Dedifferentiated amniotic fluid mesenchymal stem cell (primary cell): ENCODE results near the gene MYF6.

Source experiments
- DNase-seq: peaks from one replicate; pipeline ENCODE4 v3.0.0-alpha.2; 2016; ENCODE audit errors: extremely low spot score

MYF6 gene

DNA sequence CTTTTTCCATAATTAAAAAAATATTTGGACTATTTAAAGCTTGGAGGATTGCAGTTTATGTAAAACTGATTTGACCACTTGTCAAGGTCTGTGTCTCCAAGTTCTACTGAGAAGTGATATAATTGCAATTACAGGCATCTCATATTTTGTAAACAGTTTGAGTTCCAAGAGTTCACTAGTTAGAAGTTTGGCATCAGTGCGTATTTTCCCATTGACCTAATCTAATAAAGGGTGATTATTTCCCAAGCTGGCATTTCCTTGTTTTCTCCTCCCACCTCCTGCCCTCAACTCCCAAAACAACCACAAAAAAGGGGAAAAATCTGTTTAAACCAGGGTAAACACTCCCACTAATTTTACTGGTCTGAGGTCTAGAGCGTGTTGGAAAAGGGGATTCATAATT, 3.0 kb upstream of the MYF6 start:
- DNase-seq, result no peak

DNA sequence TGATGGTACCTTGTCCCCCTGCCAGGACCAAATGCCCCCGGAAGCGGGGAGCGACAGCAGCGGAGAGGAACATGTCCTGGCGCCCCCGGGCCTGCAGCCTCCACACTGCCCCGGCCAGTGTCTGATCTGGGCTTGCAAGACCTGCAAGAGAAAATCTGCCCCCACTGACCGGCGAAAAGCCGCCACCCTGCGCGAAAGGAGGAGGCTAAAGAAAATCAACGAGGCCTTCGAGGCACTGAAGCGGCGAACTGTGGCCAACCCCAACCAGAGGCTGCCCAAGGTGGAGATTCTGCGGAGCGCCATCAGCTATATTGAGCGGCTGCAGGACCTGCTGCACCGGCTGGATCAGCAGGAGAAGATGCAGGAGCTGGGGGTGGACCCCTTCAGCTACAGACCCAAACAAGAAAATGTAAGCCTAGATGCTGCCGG, 410 bp downstream of the MYF6 start:
- DNase-seq, result no peak

DNA sequence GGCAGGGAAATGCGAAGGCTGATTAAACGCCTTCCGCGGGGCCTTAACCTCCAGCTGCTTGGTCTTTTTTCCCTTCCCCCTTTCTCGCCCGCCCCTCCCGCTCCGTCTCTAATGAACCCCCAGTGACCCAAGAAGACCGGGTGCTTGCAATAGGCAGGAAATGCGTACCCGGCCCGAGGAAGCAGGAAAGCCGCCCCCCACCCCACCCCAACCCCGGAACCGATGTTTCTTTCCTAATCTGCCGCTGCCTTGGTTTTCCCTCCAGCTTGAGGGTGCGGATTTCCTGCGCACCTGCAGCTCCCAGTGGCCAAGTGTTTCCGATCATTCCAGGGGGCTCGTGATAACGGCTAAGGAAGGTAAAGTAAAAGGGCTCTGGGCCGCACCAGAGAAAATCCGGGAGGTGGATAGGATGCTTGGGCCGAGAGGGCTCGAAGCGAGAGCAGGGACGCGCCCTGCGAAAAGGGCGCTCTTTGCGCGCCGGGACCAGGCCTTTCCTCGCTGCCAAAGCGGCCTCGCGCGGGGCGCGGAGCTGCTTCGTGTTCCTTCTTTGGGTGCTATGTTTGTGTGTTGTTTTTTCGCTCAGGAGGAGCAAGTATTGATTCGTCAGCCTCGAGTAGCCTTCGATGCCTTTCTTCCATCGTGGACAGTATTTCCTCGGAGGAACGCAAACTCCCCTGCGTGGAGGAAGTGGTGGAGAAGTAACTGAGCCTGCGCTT, 983 bp downstream of the MYF6 start:
- DNase-seq, result no peak

DNA sequence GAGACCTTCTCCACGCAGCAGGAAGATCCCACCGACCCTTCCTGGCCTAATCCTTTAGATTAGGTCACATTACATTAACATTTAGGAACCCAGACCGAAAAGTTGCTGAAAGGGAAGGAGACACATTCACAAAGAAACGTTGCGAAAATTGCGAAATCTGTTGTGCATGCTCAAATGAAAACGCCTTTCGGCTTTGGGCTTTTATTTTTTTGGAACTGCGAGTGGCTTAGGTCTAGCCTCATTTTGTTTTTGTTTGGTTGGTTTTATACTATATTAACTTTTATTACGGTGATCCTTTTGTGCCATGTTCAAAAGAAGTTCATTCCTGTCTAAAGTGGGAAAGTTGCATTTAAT, 1.5 kb downstream of the MYF6 start:
- no peak for DNase-seq

DNA sequence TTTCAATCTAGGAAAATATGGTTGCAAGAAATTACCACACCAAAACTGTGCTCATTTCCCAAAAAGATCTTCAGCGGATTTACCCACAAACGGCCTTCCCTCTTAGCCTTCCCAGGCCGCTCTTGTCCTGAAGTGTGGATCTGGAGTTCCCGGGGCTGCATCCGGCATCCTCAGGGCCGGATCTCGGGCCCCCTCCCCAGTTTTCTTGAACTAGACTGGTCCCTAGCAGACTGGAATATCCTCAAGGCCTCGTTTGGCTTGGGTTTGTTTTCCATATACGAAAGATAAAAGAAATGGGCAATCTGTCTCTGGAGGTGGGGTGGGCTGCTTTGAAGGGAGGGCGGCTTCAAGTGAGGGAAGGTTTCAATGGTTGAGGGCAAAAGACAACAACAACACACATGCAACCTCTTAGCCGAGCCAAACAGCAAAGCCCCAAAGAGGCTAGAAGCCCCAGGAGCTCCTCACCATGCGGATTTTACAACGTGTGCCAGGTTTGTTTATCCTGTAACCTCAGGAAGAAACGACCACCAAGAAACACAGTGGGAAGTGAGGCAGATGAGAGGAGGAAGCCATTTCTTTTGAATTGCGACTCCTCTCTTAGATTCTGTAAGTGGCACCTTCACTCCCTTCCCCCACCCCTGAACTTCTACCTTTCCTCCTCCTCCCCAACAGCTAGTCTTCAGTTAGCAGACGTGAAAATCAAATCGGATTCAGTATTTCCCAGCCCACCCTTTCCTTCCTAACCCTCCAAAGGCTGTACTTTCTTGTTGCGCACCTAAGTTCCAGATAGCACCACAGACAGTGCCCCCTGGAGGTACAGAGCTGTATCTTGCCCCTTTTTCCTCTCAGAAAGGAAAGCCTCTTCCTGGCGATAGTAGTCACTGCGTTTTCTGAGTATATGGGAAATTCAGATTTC, 2.6 kb downstream of the MYF6 start:
- DNase-seq, result no peak

DNA sequence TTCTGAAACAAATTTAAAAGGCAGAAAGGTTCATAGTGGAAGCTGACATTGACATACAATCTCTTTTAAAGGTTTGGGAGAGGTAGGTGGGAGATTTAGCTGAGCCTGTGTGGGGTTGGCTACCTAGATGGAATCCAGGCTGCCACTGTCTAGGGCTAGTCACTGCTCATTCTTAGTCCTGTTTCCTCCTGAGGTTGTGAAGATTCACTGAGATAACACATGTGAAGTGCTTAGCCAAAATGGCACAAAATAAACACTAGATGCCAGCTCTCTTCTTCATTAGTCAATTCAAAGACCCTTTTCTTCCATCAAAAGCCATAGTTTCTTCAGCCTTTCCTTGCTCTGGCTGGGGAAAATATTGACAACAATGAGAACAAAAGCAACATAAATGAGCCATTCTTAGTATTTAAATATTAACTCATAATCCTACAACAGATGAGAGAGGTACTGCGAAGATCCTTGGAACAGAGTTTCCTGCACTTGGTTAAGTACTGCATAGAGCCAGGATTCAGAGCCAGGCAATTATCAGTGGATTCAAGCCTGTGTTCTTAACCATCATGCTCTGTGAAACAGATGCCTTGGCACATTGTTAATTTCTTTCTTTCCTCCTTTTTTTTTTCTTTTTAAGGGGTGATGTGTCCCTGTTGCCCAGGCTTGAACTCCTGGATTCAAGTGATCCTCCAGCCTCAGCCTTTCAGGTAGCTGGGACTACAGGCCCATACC, 3.5 kb downstream of the MYF6 start:
- no peak for DNase-seq

DNA sequence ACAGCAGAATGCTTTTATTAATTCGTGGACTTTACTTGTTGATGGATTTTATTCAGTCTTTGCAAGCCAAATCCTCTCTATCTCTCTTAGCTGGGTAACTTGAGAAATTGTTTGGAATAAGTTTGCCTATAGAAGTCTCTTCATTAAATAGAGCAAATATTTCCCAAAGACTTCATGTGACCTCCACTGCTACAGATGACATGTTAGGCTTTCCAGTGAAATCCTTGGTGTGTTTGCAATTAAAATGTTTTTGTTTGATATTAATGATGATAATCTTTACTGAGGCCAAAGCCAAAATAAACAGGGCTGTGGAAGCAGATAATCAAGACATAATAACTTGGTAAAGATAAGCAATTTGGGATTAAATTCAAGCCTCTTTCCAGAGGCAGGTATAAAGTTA, 4.4 kb downstream of the MYF6 start:
- no peak for DNase-seq

DNA sequence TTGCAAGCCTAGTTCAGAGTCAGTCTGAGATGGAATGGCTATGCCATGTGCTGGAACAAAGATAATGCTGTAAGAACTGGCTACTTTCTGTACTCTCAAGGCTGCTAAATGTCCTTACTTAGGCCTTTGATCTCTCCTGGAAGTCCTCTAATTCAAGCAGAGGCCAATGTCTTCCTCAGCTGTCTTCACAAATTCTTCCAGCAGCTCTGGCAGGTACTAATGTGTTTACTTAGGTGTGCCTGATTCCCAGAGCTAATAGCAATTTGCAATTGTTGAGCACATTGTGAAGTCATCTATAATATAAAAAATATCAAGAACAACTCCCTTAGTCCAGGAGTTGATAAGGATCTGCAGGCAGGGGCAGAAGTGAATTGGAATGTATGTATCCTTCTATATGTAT, 5.4 kb downstream of the MYF6 start:
- DNase-seq, result no peak

DNA sequence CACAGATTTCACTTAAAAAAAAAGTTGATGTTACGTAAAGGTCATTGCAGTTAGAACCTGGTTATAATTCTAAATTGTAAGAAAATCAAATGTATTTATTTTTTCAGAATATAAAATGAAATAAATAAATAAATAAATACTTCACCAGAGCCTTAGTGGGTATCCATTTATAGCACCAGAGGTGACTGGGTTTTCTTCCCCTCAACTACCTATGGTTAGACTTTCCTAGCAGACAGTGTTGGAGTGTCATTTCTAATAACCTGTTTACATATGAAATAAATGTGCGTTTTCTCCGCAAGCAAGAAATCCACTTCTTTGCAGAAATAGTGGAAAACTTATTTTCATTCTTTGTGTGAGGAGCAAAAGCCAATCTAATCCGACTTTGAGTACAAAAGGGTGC, 6.0 kb downstream of the MYF6 start:
- DNase-seq, result no peak

DNA sequence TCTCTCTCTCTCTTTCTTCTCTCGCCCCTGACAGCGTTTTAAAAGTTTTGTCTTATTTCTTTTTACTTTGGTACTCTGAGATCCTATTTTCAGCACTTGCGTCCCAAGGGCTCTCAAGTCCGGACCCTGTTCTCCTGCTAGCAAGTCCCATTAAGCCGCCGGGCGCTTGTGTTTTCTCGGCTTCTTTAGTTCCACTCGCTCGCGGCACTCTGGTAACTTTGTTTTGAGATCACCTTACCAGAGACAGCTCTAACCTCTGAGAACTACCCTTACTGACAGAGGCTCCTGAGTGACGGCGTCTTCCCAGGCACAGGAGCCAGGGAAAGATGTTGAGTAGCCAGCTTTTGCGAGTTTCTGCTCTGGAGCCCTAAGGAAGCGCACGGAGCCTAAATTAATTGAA, 6.6 kb downstream of the MYF6 start:
- DNase-seq, result no peak

DNA sequence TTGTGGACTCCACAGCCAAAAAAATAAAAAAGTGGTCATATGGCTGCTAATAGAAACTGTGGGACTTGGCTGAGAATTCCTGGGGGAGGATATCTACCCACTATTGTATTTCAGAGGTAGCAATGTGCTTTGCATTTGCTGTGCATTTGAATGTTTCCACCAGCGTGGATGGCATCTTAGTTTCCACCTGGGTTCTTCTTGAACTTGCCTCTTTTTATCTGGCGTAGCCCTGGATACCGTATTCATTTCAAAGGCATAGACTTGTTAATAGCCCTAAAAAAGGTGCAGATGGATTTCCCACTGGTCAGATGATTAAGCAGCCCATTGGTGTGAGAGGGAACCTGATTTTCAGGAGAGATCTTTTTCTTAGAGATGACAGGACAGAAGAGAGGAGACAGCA, 7.4 kb downstream of the MYF6 start:
- DNase-seq, result no peak

DNA sequence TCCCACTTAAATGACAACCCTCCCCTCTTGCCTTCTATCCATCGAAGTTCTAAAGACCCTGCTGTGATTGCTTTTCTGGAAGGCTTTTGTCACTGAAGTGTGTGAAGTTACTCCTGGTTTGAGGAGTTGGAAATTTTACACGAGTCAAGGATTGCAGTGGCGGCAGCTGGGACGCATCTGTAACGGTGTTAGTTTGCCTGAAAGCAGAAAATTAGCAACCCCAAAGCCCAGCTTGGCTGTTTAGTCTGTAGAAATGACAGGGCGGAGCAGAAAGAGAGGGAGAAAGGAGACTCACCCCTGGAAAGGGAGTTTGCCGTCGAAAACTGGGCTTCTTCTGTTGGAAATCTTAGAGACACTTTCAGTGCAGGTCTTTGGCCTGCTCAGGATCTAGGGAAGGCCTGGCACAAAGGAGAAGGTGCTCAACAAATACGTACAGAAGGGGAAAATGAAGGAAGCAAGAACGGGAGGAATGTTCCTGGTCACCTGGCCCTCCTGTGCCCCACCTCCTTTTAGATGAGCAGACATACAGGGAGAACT, 8.3 kb downstream of the MYF6 start:
- no peak for DNase-seq

DNA sequence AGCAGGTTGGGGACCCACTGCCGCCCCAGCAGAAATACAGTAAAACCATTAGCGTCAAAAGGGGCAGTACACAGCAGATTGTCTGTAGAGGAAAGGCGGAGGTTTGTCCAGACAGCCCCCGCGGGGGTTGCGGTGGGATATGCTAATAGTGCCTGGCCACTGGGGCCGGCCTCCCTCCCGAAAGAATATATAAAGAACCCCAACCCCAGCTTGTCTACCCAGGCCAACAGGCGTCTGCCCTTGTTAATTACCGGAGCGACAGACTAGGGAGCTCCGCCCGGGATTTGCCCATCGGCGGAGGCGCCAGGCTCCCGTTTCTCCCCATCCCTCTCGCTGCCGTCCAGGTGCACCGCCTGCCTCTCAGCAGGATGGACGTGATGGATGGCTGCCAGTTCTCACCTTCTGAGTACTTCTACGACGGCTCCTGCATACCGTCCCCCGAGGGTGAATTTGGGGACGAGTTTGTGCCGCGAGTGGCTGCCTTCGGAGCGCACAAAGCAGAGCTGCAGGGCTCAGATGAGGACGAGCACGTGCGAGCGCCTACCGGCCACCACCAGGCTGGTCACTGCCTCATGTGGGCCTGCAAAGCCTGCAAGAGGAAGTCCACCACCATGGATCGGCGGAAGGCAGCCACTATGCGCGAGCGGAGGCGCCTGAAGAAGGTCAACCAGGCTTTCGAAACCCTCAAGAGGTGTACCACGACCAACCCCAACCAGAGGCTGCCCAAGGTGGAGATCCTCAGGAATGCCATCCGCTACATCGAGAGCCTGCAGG, 9.4 kb downstream of the MYF6 start, which contains the start of gene MYF5:
TSS of gene MYF5 (plus strand) at position 217 of the 774 bp plus-strand sequence. CDS start at position 369, 152 bp downstream.
- DNase-seq, result no peak

DNA sequence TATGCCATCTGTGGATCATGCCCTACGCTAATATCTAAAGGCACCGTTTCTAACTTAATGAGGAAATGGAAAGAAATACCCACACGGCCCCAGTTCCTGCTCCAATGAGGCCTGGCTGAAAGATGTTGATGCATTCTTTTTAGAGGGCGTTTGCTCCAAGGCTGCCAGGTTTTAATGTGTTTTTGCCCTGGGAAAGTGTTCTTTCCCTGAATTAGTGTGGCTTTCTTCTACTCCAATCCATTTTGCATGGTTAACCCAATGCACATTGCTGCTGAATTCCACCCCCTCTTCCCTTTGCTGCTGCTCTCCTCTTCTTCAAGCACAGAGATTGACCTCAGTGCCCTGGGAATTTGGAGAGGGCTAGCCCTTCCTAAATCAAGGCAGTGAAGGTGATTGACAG, 10.4 kb downstream of the MYF6 start:
- no peak for DNase-seq

DNA sequence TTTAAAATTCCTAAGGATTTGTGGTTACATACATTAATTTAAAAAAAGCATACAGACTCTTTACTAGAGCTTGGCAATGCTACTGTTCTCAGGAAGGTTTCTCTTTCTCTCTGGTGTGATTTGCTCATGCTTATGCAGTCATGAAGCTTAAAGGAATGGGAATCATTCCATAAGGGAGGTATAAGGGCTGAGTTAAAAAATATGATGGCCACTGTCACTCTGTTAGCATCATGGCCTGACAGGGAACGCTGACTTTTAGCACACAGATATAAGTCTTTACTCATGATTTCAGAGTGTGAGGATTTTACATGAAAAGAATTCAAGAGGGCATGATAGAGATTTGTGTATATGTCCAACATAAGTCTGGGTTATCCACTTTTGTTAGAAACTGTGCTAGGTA, 13.1 kb downstream of the MYF6 start:
- no peak for DNase-seq

DNA sequence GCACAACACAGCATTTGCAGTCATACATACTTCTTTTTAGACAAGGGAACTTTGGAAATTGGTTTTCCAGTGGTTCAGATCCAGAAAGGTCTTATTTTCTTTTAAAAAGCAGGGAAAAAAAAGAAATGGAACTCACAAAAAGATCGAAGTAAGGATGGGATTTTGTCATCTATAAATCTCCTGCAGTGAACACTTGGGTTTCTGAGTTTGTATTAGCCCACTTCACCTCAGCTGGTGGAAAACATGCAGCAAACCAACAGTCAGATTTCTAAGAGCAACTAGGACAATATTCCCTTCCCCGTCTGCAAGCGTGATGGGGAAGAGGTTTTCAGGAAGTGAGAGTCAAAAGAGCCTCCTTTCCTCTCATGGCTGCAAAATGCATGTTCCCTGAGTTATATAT, 13.9 kb downstream of the MYF6 start:
- no peak for DNase-seq

DNA sequence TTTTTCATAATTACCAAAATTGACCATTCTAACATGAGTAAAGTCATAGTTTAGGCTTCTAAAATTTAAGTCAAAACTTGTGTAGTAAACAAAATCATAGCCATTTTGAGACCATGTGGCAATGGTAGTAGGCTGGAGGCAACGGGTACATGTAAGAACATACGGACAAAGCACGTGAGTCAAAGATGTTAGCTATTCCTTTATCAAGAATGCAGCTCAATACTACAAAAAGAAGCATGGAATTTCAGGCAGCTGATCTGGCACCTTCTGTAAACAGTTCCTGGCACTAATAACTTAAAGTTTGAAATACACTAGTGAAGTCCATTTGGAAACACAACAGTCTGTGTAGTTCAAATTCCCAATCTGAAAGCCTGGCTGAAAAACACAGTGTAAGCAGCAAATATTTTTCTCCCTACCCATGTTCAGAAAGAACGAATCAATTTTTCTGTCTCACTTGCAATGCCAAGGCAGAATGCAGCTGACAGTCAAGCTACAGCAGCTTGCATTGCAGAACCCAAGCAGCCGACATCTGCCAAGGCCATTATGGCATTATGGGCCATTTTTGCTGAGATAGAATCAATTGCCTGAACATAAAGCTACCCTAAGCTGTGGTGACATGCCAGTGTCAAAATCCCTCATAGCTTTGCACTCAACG, 38.5 kb downstream of the MYF6 start:
- DNase-seq, result no peak

DNA sequence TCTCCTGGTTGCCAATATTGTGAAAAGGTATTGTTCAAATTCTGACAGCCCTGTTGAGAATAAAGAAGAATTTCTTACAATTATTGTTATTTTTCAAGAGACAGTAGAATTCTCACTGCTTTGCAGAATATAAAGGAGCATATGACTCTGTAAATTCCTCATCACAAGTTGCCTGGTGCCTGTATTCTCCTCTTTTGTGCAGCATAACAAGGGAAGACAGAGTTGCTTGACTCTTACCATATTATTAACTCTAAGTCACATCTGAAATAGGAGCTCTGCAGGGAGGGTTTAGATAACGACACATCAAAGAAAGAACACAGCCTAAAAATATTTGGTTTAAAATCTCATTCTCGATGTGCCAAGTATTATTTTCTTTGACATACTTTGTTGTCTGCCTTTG, 40.4 kb downstream of the MYF6 start:
- DNase-seq, result no peak

DNA sequence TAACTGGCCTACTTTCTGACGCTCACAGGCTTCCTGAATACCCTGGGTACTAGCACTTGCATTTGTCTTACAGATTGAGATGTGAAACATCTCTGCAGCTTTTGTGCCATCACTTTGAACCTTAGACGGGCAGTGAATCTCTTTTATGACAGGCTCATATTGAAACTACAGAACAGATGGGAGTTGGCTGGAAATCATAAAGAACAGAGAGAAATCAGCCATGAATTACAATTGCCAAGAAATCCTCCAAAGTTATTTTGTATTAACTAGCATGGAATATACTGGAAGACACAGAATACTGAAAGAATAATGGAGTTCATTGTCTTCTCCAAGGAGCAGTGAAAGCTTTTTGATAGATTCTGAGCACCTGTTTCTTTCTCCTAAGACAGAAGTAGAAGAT, 42.0 kb downstream of the MYF6 start:
- no peak for DNase-seq

DNA sequence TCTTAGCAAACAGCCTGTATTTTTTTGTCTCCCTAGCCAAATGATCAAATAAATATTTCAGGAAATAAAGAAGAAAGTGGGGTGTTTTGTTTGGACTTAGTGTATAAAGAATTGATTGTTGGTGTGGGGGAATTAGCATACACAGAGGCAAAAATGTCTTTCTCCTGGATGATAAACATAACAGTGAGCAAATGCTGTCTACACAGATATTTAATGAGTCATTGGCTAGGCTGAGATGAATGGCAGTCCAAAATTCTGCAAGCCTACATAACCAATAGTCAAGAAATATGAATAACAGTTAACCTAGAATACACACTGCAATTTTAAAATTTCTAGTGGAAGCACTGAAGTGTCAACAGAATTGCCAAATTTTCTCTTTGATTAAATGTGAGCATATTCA, 45.0 kb downstream of the MYF6 start:
- no peak for DNase-seq

DNA sequence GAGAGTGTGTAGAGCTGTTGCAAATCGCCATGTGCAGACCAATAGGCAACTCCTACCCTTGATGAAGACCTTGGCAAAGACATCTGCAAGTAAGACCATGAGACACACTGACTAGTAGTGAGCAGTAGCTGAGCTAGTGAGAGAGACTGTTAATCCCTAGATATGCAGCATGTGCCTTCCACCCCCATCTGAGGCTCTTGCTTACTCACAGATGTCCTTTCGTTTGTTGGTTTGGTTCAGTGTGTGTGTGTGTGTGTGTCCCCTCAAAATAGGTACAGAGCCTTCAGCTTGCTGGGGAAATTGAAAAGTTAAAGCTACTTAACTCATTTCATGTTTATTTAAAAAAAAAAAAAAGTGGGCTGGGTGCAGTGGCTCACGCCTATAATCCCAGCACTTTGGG, 46.8 kb downstream of the MYF6 start:
- DNase-seq, result no peak
